GM13977 (cell line): ENCODE results near the gene VIL1.

ENCODE experiments used
- DNase-seq: peaks from one replicate; pipeline ENCODE4 v3.0.0; 2012; ENCODE audit warnings: low spot score
- CTCF ChIP-seq: IDR thresholded peaks from 2 replicates; pipeline ENCODE4 v1.5.1; 2012; ENCODE audit warnings: mild to moderate bottlenecking, control low read depth; ENCODE audit not compliant: insufficient read depth; ENCODE audit errors: extremely low read depth, missing control alignments
- in situ Hi-C: fragments of 300-500 bp; cut with MboI; formaldehyde crosslinking; loops from one replicate; pipeline ENCODE4 v1.12.0; 2022; ENCODE audit warnings: low sequenced_read_pairs, low pct_unique_long_range_greater_than_20kb, mixed read lengths, inconsistent platforms; ENCODE audit not compliant: unreplicated experiment

VIL1 gene

GRCh38 chr2:218405086-218405745 is 13.7 kb upstream of the VIL1 start:
- DNase-seq, result no peak
- in situ Hi-C loops, result loop anchor here (10.0 to 25.0 kb wide), 2 partner anchors 240 to 432 kb away; partner anchors contain the start of gene PRKAG3
- TF ChIP-seq CTCF, result no peak

- in situ Hi-C loops, result loop anchor here (10.0 to 25.0 kb wide), 2 partner anchors 239 to 432 kb away; partner anchors contain the start of gene PRKAG3
- no peak for DNase-seq
- TF ChIP-seq CTCF, result no peak
Measured at GRCh38 chr2:218405746-218406208, 13.1 kb upstream of the VIL1 start.

GRCh38 chr2:218406209-218406948 is 12.5 kb upstream of the VIL1 start:
- peak; percentile 90 for TF ChIP-seq CTCF
- DNase-seq, result peak; percentile 96
- in situ Hi-C loops, result loop anchor here (10.0 to 25.0 kb wide), 2 partner anchors 238 to 431 kb away; partner anchors contain the start of gene PRKAG3

GRCh38 chr2:218406949-218407618 is 11.8 kb upstream of the VIL1 start:
- DNase-seq, result no peak
- in situ Hi-C loops, result loop anchor here (10.0 to 25.0 kb wide), 2 partner anchors 238 to 430 kb away; partner anchors contain the start of gene PRKAG3
- TF ChIP-seq CTCF, result no peak

- no peak for DNase-seq
- TF ChIP-seq CTCF, result no peak
- in situ Hi-C loops, result loop anchor here (10.0 to 25.0 kb wide), 2 partner anchors 237 to 430 kb away; partner anchors contain the start of gene PRKAG3
Measured at GRCh38 chr2:218407717-218408116, 11.2 kb upstream of the VIL1 start.

GRCh38 chr2:218418321-218418716 is 604 bp upstream of the VIL1 start:
- in situ Hi-C loops, result loop anchor here (25.0 kb wide), 1 partner anchor 419 kb away; the partner anchor contains the start of gene PRKAG3
- no peak for TF ChIP-seq CTCF
- no peak for DNase-seq
